B cell (primary cell): ENCODE measurements around the gene AOAH. TPM values are rescaled to one million over a fixed set of nuclear protein-coding genes. Genes with fewer than 3 reads are reported as not detected.

Source experiments
- ATAC-seq: fragments of 200-7000 bp; cut with Tn5 transposase; one replicate; pipeline ENCODE4 v1.10.0; 2021; ENCODE audit warnings: low read depth, mild to moderate bottlenecking, moderate number of reproducible peaks, moderate library complexity
- CTCF ChIA-PET: fragments of 350-600 bp; sonication (Branson Sonifier 250); formaldehyde crosslinking; loops from one replicate; lab custom pipeline; 2021; ENCODE audit warnings: antibody characterized with exemption, inconsistent platforms; lab: Charles Lee
- POLR2A ChIA-PET: fragments of 350-600 bp; sonication (Branson Sonifier 250); formaldehyde crosslinking; loops from one replicate; lab custom pipeline; 2021; ENCODE audit warnings: antibody characterized with exemption; lab: Charles Lee
- DNase-seq: peaks from one replicate; pipeline ENCODE4 v3.0.0; 2013
- H2AFZ ChIP-seq: 2 replicates; pipeline ENCODE4 v1.6.1; 2012; ENCODE audit warnings: mild to moderate bottlenecking, low read depth, low read length; ENCODE audit not compliant: insufficient read depth, poor library complexity, severe bottlenecking
- H3K27ac ChIP-seq, 2 donors: 1 replicate in 1 of 2; 2 replicates in 1 of 2; pipeline ENCODE4 v1.5.1; 2012 to 2013; ENCODE audit warnings: low read length in 2 of 2, mild to moderate bottlenecking in 2 of 2, moderate library complexity in 1 of 2
- H3K27me3 ChIP-seq, 4 experiments: fragments of 200-600 bp in 1 of 4; sonication (generic) in 1 of 4; replicated peaks in 1 of 4; 1 replicate in 2 of 4; 2 replicates in 2 of 4; pipeline versions ENCODE4 v1.6.1 to v1.7.0; 2013 to 2016; ENCODE audit warnings: low read length in 3 of 4, mild to moderate bottlenecking in 2 of 4, mixed read lengths in 1 of 4, moderate library complexity in 1 of 4; ENCODE audit not compliant: insufficient read depth in 4 of 4, control insufficient read depth in 3 of 4; ENCODE audit errors: control extremely low read depth in 1 of 4
- H3K36me3 ChIP-seq, 2 experiments: replicated peaks in 1 of 2; 1 replicate in 1 of 2; 2 replicates in 1 of 2; pipeline versions ENCODE4 v1.6.1 to v1.7.1; 2013; ENCODE audit warnings: low read length in 1 of 2; ENCODE audit not compliant: insufficient read depth in 2 of 2, control insufficient read depth in 1 of 2; ENCODE audit errors: control extremely low read depth in 1 of 2, extremely low read depth in 1 of 2
- H3K4me1 ChIP-seq, 2 donors: fragments of 200-600 bp in 1 of 2; sonication (generic) in 1 of 2; 1 replicate in 1 of 2; 2 replicates in 1 of 2; pipeline versions ENCODE4 v1.5.1 to v1.6.1; 2013 to 2017; ENCODE audit warnings: low read length in 2 of 2; ENCODE audit not compliant: control insufficient read depth in 2 of 2, insufficient read depth in 2 of 2
- H3K4me2 ChIP-seq: replicated peaks from 2 replicates; pipeline ENCODE3; 2012; ENCODE audit warnings: mild to moderate bottlenecking, low read depth, low read length; ENCODE audit not compliant: poor library complexity, severe bottlenecking
- H3K4me3 ChIP-seq, 5 experiments: fragments of 200-600 bp in 1 of 5; sonication (generic) in 1 of 5; 1 replicate in 3 of 5; 2 replicates in 2 of 5; pipeline versions ENCODE4 v1.5.1 to v1.7.0; 2011 to 2016; ENCODE audit warnings: low read length in 4 of 5, mild to moderate bottlenecking in 4 of 5, low read depth in 2 of 5, control low read depth in 1 of 5, moderate library complexity in 1 of 5; ENCODE audit not compliant: insufficient read depth in 1 of 5; ENCODE audit errors: control extremely low read depth in 1 of 5, extremely low read depth in 1 of 5
- H3K79me2 ChIP-seq: fragments of 200-600 bp; sonication (generic); one replicate; pipeline ENCODE4 v1.6.0; 2016; ENCODE audit warnings: low read length; ENCODE audit not compliant: control insufficient read depth, insufficient read depth
- H3K9ac ChIP-seq: fragments of 200-600 bp; sonication (generic); 2 replicates; pipeline ENCODE4 v1.6.1; 2017; ENCODE audit warnings: mild to moderate bottlenecking, low read length, moderate library complexity
- H3K9me3 ChIP-seq, 3 donors: one replicate each; pipeline versions ENCODE4 v1.6.1 to v1.7.1; 2013; ENCODE audit warnings: low read length in 2 of 3; ENCODE audit not compliant: control insufficient read depth in 2 of 3, insufficient read depth in 1 of 3; ENCODE audit errors: control extremely low read depth in 1 of 3
- H4K20me1 ChIP-seq: 2 replicates; pipeline ENCODE4 v1.6.0; 2012; ENCODE audit warnings: mild to moderate bottlenecking, low read length; ENCODE audit not compliant: insufficient read depth, control insufficient read depth, poor library complexity, severe bottlenecking
- H3K27ac Mint-ChIP-seq: one replicate; pipeline ENCODE4 v1.8.0; 2021; ENCODE audit warnings: mixed read lengths
- H3K27me3 Mint-ChIP-seq: one replicate; pipeline ENCODE4 v1.8.0; 2021; ENCODE audit warnings: mixed read lengths
- H3K4me1 Mint-ChIP-seq: one replicate; pipeline ENCODE4 v1.8.0; 2021; ENCODE audit warnings: mixed read lengths
- H3K4me3 Mint-ChIP-seq: one replicate; pipeline ENCODE4 v1.8.0; 2021; ENCODE audit warnings: mixed read lengths
- H3K9me3 Mint-ChIP-seq: one replicate; pipeline ENCODE4 v1.8.0; 2022; ENCODE audit warnings: mixed read lengths; ENCODE audit not compliant: insufficient read depth
- EZH2 ChIP-seq: IDR thresholded peaks from 2 replicates; pipeline ENCODE4 v1.6.1; 2012; ENCODE audit warnings: borderline replicate concordance, low read depth, mild to moderate bottlenecking, moderate library complexity, low read length; ENCODE audit not compliant: insufficient read depth, poor library complexity, severe bottlenecking
- WGBS: methylation state at CpG from one replicate; pipeline ENCODE4 v1.1.5; 2013; ENCODE audit warnings: missing lambda C conversion rate; ENCODE audit not compliant: insufficient coverage; 5-methylcytosine and 5-hydroxymethylcytosine counted together
- intact Hi-C: fragments of 100-400 bp; cut with micrococcal nuclease; formaldehyde crosslinking; loops from one replicate; pipeline ENCODE4 v1.10.0; 2022
- polyA plus RNA-seq: library from polyadenylated mRNA; depleted of rRNA; stranded (reverse); fragments of >200 nt; gene quantifications from 2 replicates; pipeline ENCODE4 v1.2.3, GENCODE V29; 2012
- total RNA-seq, 2 donors: library from RNA; stranded (reverse); fragments of 120-200 nt in 1 of 2; gene quantifications; 1 replicate in 1 of 2; 2 replicates in 1 of 2; pipeline versions ENCODE4 v1.2.3 to v1.2.4, GENCODE V29; 2013 to 2022
- TF ChIP-seq, protein P1 (sequence below): fragments of 200-600 bp; IDR thresholded peaks from one replicate; pipeline ENCODE4 v1.8.0; 2022; ENCODE audit warnings: antibody characterized with exemption, mild to moderate bottlenecking

Gene AOAH
- total and polyA plus RNA-seq, 2 donors (not counting 1 experiment from before 2014, with no cell fraction given) = 2.6 to 5.0 TPM

DNA sequence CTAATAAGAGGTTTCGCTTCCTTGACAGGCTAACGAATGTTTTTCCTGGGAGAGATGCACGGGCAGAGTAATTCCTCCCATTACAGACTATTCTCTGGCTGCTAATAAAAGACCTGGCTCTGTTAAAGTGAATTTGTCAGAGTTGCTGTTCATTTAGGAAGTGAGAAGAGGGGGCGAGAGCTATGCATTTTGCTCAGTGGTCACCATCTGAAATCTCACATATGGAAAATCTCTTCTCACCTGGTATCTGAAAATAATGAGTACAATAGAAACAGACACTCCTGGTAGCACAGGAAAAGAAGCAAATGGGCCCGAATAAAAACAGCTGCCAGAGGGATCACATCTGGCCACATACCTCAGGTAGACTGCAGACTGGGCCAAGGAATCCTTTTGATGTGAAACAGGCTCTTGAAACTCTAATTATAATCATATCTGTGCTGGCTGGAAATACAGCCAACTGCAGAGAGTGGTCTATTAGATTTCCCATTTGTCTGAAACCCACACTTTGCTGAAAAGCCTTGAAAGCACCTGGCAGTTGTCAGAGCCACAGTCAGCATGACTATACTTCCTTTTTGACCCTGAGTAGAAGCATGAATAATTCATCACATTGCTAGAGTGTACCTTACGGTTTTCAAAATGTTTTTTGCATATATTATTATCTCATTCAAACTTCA lies 33.6 kb downstream of the AOAH start:
- H3K27me3 ChIP-seq = no peaks in the 10 kb centered on the region
- no peak for TF ChIP-seq EZH2
- TF ChIP-seq, protein P1, sequence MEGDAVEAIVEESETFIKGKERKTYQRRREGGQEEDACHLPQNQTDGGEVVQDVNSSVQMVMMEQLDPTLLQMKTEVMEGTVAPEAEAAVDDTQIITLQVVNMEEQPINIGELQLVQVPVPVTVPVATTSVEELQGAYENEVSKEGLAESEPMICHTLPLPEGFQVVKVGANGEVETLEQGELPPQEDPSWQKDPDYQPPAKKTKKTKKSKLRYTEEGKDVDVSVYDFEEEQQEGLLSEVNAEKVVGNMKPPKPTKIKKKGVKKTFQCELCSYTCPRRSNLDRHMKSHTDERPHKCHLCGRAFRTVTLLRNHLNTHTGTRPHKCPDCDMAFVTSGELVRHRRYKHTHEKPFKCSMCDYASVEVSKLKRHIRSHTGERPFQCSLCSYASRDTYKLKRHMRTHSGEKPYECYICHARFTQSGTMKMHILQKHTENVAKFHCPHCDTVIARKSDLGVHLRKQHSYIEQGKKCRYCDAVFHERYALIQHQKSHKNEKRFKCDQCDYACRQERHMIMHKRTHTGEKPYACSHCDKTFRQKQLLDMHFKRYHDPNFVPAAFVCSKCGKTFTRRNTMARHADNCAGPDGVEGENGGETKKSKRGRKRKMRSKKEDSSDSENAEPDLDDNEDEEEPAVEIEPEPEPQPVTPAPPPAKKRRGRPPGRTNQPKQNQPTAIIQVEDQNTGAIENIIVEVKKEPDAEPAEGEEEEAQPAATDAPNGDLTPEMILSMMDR = no peak
- no peak overlapping the region for H3K4me2 ChIP-seq
- Mint-ChIP-seq H3K4me3 (no peak overlapping the region), H3K4me1 (peaks cover 15% of the 10 kb centered on the region), H3K27ac (no peak overlapping the region), H3K27me3 (no peaks in the 10 kb centered on the region), H3K9me3 (no peaks in the 10 kb centered on the region)
- DNase-seq (no peak), ATAC-seq (no peak)
- no peak overlapping the region for H2AFZ ChIP-seq
- H3K27ac ChIP-seq = no peak overlapping the region
- no peaks in the 10 kb centered on the region for H3K9me3 ChIP-seq
- no peak overlapping the region for H3K9ac ChIP-seq
- H3K79me2 ChIP-seq = no peaks in the 10 kb centered on the region
- intact Hi-C loops = no loop called here
- POLR2A ChIA-PET = no interaction called here
- peaks cover 0 to 7% of the 10 kb centered on the region in 2 donors for H3K4me1 ChIP-seq
- no peak overlapping the region for H3K4me3 ChIP-seq
- no peaks in the 10 kb centered on the region for H3K36me3 ChIP-seq
- H4K20me1 ChIP-seq = no peaks in the 10 kb centered on the region
- WGBS = no CpG with 5 or more reads among the region's 6 CpGs
- CTCF ChIA-PET = no interaction called here

DNA sequence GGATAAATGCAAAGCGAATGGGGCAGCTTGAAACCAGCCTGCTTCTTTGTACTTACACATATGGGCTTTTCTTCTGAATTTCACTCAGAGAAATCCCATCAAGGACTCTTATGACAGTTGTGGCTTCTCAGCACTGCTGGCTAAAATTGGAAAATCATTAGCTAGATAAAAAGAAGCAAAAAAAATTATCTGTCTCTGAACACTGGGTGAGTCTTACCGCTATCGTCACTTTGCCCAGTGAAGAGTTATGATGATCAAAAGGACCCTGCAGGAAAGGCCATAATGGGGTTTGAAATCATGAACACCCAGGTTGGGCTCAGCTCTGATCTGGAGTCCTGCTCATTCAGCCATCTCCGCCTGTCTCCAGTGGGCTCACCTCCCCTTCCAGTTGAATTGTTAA lies 34.3 kb downstream of the AOAH start:
- Histone ChIP-seq H3K36me3 (no peaks in the 10 kb centered on the region), H4K20me1 (no peaks in the 10 kb centered on the region), H3K27me3 (no peaks in the 10 kb centered on the region), H3K79me2 (no peaks in the 10 kb centered on the region), H3K4me3 (no peak overlapping the region), H3K9ac (no peak overlapping the region), H3K27ac (no peak overlapping the region), H2AFZ (no peak overlapping the region), H3K9me3 (no peaks in the 10 kb centered on the region), H3K4me2 (no peak overlapping the region), H3K4me1 (peaks cover 0 to 7% of the 10 kb centered on the region in 2 donors)
- Mint-ChIP-seq H3K4me3 (no peak overlapping the region), H3K27ac (no peak overlapping the region), H3K27me3 (no peaks in the 10 kb centered on the region), H3K9me3 (no peaks in the 10 kb centered on the region), H3K4me1 (peaks cover 15% of the 10 kb centered on the region)
- ATAC-seq (no peak), DNase-seq (no peak)
- TF ChIP-seq, protein P1 = no peak
- no peak for TF ChIP-seq EZH2
- WGBS = 97% methylated on average over 2 of the region's 4 CpGs
- POLR2A ChIA-PET = no interaction called here
- intact Hi-C loops = no loop called here
- CTCF ChIA-PET = no interaction called here
